SU-DHL-6 (cell line): ENCODE data around the gene THSD4.

Experiments used
- EZH2phosphoT487 ChIP-seq: fragments of 200-600 bp; sonication (generic), shearing (Covaris generic); conservative IDR thresholded peaks from 2 replicates; pipeline ENCODE4 v1.6.1; 2018; ENCODE audit warnings: mild to moderate bottlenecking, antibody characterized with exemption, low read length, moderate library complexity, mixed read lengths
- TF ChIP-seq, protein P1 (sequence below): fragments of 200-600 bp; sonication (generic); IDR thresholded peaks from one replicate; pipeline ENCODE4 v1.5.1; 2017; ENCODE audit warnings: antibody characterized with exemption, mild to moderate bottlenecking, low read length, moderate library complexity; ENCODE audit not compliant: insufficient read depth, poor library complexity, severe bottlenecking

DNA sequence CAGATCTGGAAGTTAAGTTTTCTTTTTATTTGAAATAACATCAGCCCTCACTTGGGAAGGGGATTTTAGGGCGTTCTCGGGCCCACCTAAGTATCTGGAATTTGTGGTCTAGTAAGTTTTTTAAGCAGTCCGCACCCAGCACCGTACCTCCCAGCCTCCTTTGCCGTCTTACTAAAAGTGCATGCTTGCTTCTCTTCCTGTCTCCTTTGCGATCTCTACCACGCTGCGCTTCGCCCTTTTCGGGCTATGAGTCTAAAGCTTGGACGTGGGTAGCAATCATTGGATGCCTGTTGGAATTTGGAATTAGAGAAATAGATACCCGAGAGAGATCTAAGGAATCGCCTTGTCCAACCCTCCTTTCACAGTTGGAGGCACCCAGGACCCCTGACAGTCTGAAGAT, 1.1 kb downstream of the THSD4 start:
- TF ChIP-seq, protein P1, sequence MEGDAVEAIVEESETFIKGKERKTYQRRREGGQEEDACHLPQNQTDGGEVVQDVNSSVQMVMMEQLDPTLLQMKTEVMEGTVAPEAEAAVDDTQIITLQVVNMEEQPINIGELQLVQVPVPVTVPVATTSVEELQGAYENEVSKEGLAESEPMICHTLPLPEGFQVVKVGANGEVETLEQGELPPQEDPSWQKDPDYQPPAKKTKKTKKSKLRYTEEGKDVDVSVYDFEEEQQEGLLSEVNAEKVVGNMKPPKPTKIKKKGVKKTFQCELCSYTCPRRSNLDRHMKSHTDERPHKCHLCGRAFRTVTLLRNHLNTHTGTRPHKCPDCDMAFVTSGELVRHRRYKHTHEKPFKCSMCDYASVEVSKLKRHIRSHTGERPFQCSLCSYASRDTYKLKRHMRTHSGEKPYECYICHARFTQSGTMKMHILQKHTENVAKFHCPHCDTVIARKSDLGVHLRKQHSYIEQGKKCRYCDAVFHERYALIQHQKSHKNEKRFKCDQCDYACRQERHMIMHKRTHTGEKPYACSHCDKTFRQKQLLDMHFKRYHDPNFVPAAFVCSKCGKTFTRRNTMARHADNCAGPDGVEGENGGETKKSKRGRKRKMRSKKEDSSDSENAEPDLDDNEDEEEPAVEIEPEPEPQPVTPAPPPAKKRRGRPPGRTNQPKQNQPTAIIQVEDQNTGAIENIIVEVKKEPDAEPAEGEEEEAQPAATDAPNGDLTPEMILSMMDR, result no peak
- TF ChIP-seq EZH2phosphoT487, result no peak
